K562 (cell line): ENCODE measurements around the gene TMOD2. TPM values are rescaled to one million over a fixed set of nuclear protein-coding genes. Genes with fewer than 3 reads are reported as not detected.

Experiments used
- ATAC-seq: fragments of 200-7000 bp; cut with Tn5 transposase; 3 replicates; pipeline ENCODE4 v1.9.1; 2020; ENCODE audit warnings: moderate library complexity
- BruUV-seq: library from RNA; stranded (reverse); fragments of 400-500 nt; replicated peaks from 2 replicates; lab custom pipeline; 2021; lab: Mats Ljungman, UMichigan
- CTCF ChIA-PET: fragments of 300-600 bp; formaldehyde crosslinking; extraction: SDS; loops from one replicate; lab custom pipeline; 2021; ENCODE audit warnings: low intra/inter-chr PET ratio; lab: Yijun Ruan, JAX
- POLR2A ChIA-PET: fragments of 300-600, 350-650 bp; sonication (Branson Sonifier 250); formaldehyde crosslinking; extraction: SDS; loops from one replicate; lab custom pipeline; 2021; ENCODE audit warnings: antibody characterized with exemption, inconsistent platforms; lab: Yijun Ruan, JAX
- DNase-seq, 4 experiments: peaks; one replicate each; pipeline versions ENCODE4 v3.0.0 to v3.0.0-alpha.2; 2011 to 2018; ENCODE audit warnings: low spot score in 3 of 4, mixed read lengths in 3 of 4; ENCODE audit errors: extremely low read depth in 1 of 4
- FAIRE-seq: peaks from 2 replicates; lab custom pipeline; 2011; peaks lifted over from hg19 to GRCh38; lab: Jason Lieb, UNC
- H2AFZ ChIP-seq: 2 replicates; pipeline ENCODE4 v1.6.0; 2011; ENCODE audit warnings: low read depth, low read length, control low read depth, inconsistent platforms
- H3K27ac ChIP-seq: fragments of 200-600 bp; 3 replicates; pipeline ENCODE4 v1.8.0; 2011; ENCODE audit warnings: low read depth, mild to moderate bottlenecking, control low read depth, inconsistent platforms, low read length, moderate library complexity, mixed read lengths; ENCODE audit errors: extremely low read depth
- H3K27me3 ChIP-seq, 2 experiments: fragments of 300-600 bp in 1 of 2; 2 replicates in 1 of 2; 3 replicates in 1 of 2; pipeline versions ENCODE4 v1.6.0 to v1.8.0; 2011; ENCODE audit warnings: inconsistent platforms in 2 of 2, low read length in 2 of 2, mild to moderate bottlenecking in 1 of 2, mixed read lengths in 1 of 2, moderate library complexity in 1 of 2; ENCODE audit not compliant: control insufficient read depth in 2 of 2, insufficient read depth in 2 of 2
- H3K36me3 ChIP-seq: fragments of 300-600 bp; 3 replicates; pipeline ENCODE4 v1.8.0; 2011; ENCODE audit warnings: mild to moderate bottlenecking, low read length, inconsistent platforms; ENCODE audit not compliant: control insufficient read depth, insufficient read depth
- H3K4me1 ChIP-seq, 2 experiments: fragments of 200-600 bp in 1 of 2; replicated peaks in 1 of 2; 2 replicates in 1 of 2; 3 replicates in 1 of 2; pipeline versions ENCODE4 v1.5.1 to v1.8.0; 2011; ENCODE audit warnings: inconsistent platforms in 2 of 2, low read length in 2 of 2, mild to moderate bottlenecking in 1 of 2, mixed read lengths in 1 of 2, moderate library complexity in 1 of 2; ENCODE audit not compliant: control insufficient read depth in 2 of 2, insufficient read depth in 2 of 2
- H3K4me2 ChIP-seq: 2 replicates; pipeline ENCODE4 v1.6.1; 2011; ENCODE audit warnings: low read length, control low read depth, inconsistent platforms, mixed read lengths; ENCODE audit not compliant: insufficient read depth
- H3K4me3 ChIP-seq: fragments of 200-600 bp; sonication (generic), shearing (Covaris generic); 2 replicates; pipeline ENCODE4 v1.5.1; 2016; ENCODE audit warnings: control low read depth, inconsistent platforms
- H3K79me2 ChIP-seq: fragments of 200-600 bp; 3 replicates; pipeline ENCODE4 v1.8.0; 2011; ENCODE audit warnings: low read length, inconsistent platforms; ENCODE audit not compliant: control insufficient read depth, insufficient read depth
- H3K9ac ChIP-seq, 2 experiments: 2 replicates each; pipeline versions ENCODE4 v1.6.0 to v1.6.1; 2011; ENCODE audit warnings: low read depth in 2 of 2, low read length in 2 of 2, control low read depth in 1 of 2, inconsistent platforms in 1 of 2, mild to moderate bottlenecking in 1 of 2, mixed read lengths in 1 of 2; ENCODE audit not compliant: insufficient read depth in 1 of 2
- H3K9me1 ChIP-seq: one replicate; pipeline ENCODE4 v1.6.0; 2011; ENCODE audit warnings: inconsistent platforms, mild to moderate bottlenecking, low read length, moderate library complexity; ENCODE audit not compliant: control insufficient read depth, insufficient read depth
- H3K9me3 ChIP-seq: replicated peaks from 2 replicates; pipeline ENCODE4 v1.5.1; 2011; ENCODE audit warnings: low read depth, low read length, inconsistent platforms; ENCODE audit not compliant: control insufficient read depth, insufficient read depth
- H4K20me1 ChIP-seq: replicated peaks from 2 replicates; pipeline ENCODE4 v1.6.1; 2011; ENCODE audit warnings: low read length, inconsistent platforms, mixed read lengths; ENCODE audit not compliant: control insufficient read depth, insufficient read depth
- C11orf30 ChIP-seq: fragments of 450-650 bp; IDR thresholded peaks from 2 replicates; pipeline ENCODE4 v1.6.1; 2016; ENCODE audit warnings: low read depth, mild to moderate bottlenecking
- DEAF1 ChIP-seq: fragments of 450-650 bp; formaldehyde crosslinking; IDR thresholded peaks from 2 replicates; pipeline ENCODE4 v1.4.0; 2020; ENCODE audit warnings: mild to moderate bottlenecking, moderate library complexity
- ETS2 ChIP-seq: IDR thresholded peaks from 2 replicates; pipeline ENCODE4 v1.6.1; 2016; ENCODE audit warnings: borderline replicate concordance, missing genetic modification characterization, mild to moderate bottlenecking, moderate library complexity, missing compliant biosample characterization; ENCODE audit not compliant: poor library complexity, severe bottlenecking
- ETV1 ChIP-seq: fragments of 450-650 bp; conservative IDR thresholded peaks from 2 replicates; pipeline ENCODE4 v1.6.1; 2016; ENCODE audit warnings: missing genetic modification characterization, control low read depth, low read depth, missing compliant biosample characterization
- MAFF ChIP-seq: IDR thresholded peaks from 2 replicates; pipeline ENCODE4 v1.6.1; 2012; ENCODE audit warnings: low read length, improper control_type of control experiment
- RAD21 ChIP-seq, 2 experiments: fragments of 250-450 bp in 1 of 2; fragments of 450-650 bp in 1 of 2; sonication (Bioruptor Pico) in 1 of 2; formaldehyde crosslinking in 1 of 2; IDR thresholded peaks in 1 of 2; conservative IDR thresholded peaks in 1 of 2; 2 replicates each; pipeline versions ENCODE4 v1.4.0 to v1.8.0; 2020 to 2022; ENCODE audit warnings: mild to moderate bottlenecking in 2 of 2, moderate library complexity in 1 of 2
- RBM25 ChIP-seq: fragments of 200-400 bp; formaldehyde crosslinking; IDR thresholded peaks from 2 replicates; pipeline ENCODE4 v1.6.1; 2018; ENCODE audit warnings: low read length, low read depth, moderate library complexity; ENCODE audit not compliant: severe bottlenecking
- RBM39 ChIP-seq: fragments of 200-400 bp; formaldehyde crosslinking; optimal IDR thresholded peaks from 2 replicates; pipeline ENCODE3; 2018; ENCODE audit warnings: low read depth, low read length
- STAG1 ChIP-seq: sonication (generic); formaldehyde crosslinking; IDR thresholded peaks from 2 replicates; pipeline ENCODE4 v1.5.0; 2020; ENCODE audit warnings: missing genetic modification reagents, borderline replicate concordance
- ZNF212 ChIP-seq: fragments of 450-650 bp; formaldehyde crosslinking; IDR thresholded peaks from 2 replicates; pipeline ENCODE4 v1.4.0; 2020; ENCODE audit warnings: mild to moderate bottlenecking
- ZNF24 ChIP-seq: fragments of 450-650 bp; IDR thresholded peaks from 2 replicates; pipeline ENCODE4 v1.6.1; 2016
- ZNF592 ChIP-seq: fragments of 450-650 bp; IDR thresholded peaks from 2 replicates; pipeline ENCODE4 v1.6.1; 2017; ENCODE audit warnings: antibody characterized with exemption, mild to moderate bottlenecking
- WGBS: fragments of 100-300 bp; shearing (Covaris generic); methylation state at CpG from one replicate; pipeline ENCODE4 v1.1.6; 2016; ENCODE audit warnings: low coverage, mixed read lengths; ENCODE audit not compliant: insufficient coverage; ENCODE audit errors: missing lambda C conversion rate; 5-methylcytosine and 5-hydroxymethylcytosine counted together
- in situ Hi-C: fragments of 300-500 bp; cut with MboI; formaldehyde crosslinking; loops from 4 replicates; pipeline ENCODE4 v1.15.0; 2018; ENCODE audit warnings: inconsistent platforms, mixed read lengths
- intact Hi-C: fragments of 100-400 bp; cut with micrococcal nuclease; formaldehyde crosslinking; loops from 2 replicates; pipeline ENCODE4 v1.14.2; 2022
- polyA plus RNA-seq, 8 experiments: library from polyadenylated mRNA; depleted of rRNA in 4 of 8; stranded (reverse) in 5 of 8; unstranded in 3 of 8; fragments of >200 nt; fragmentation: Nextera tagmentation in 2 of 8; fragmentation: Illumina TruSeq in 1 of 8; extraction: Ambion mirVana in 2 of 8; extraction: Trizol in 1 of 8; gene quantifications; 2 replicates each; pipeline versions ENCODE4 v1.2.1 to v1.2.3, GENCODE V29; 2011 to 2014; ENCODE audit warnings: inconsistent platforms in 1 of 8, missing spikeins in 1 of 8
- total RNA-seq, 7 experiments: library from RNA; depleted of rRNA in 6 of 7; stranded (reverse); fragments of >200 nt in 6 of 7; fragmentation: Illumina TruSeq in 2 of 7; extraction: Trizol in 2 of 7; gene quantifications; 2 replicates each; pipeline versions ENCODE4 v1.2.1 to v1.2.3, GENCODE V29; 2011 to 2021; ENCODE audit warnings: low replicate concordance in 1 of 7

Gene TMOD2
- total and polyA plus RNA-seq, 9 of the 15 experiments (the other 6 are each of a cell fraction or from before 2014, with no cell fraction given): 0.49 to 3.8 (median 3.0) TPM

- Histone ChIP-seq H3K4me3 (no peak overlapping the region), H3K9me3 (no peaks in the 10 kb centered on the region), H4K20me1 (no peaks in the 10 kb centered on the region), H3K4me1 (peaks cover 0 to 3% of the 10 kb centered on the region in 2 experiments; a peak in 1 of 5 replicates), H3K9me1 (no peaks in the 10 kb centered on the region), H3K9ac (no peak overlapping the region), H3K36me3 (peaks cover 17% of the 10 kb centered on the region; the same call in 2 of the 3 replicates), H2AFZ (peak overlapping the region; percentile 42; the same call in 1 of the 2 replicates), H3K4me2 (no peak overlapping the region), H3K79me2 (no peaks in the 10 kb centered on the region), H3K27me3 (no peaks in the 10 kb centered on the region), H3K27ac (no peak overlapping the region)
- ChIA-PET POLR2A (interaction anchor here (0.6 to 2.5 kb wide), 13 partner anchors 11 to 810 kb away, joined by 3 to 12 read pairs (median 4); partner anchors contain the start of gene LYSMD2), CTCF (interaction anchor here (0.6 to 3.7 kb wide), 7 partner anchors 94 to 395 kb away, joined by 3 to 106 read pairs (median 3); partner anchors contain the start of gene DMXL2)
- ATAC-seq (peak; percentile 95), DNase-seq (peak; percentile 47 to 77 (median 64)), FAIRE-seq (no peak)
- 35% methylated on average over 11 of the region's 11 CpGs for WGBS
- in situ Hi-C loops: no loop called here
- intact Hi-C loops: loop anchor here (1.0 to 10.0 kb wide), 3 partner anchors 39 to 241 kb away; partner anchors contain the start of gene LYSMD2
- no TSS peak for BruUV-seq
- no peak for TF ChIP-seq ZNF212 (CRISPR knock-in tag)
- TF ChIP-seq DEAF1 (CRISPR knock-in tag): peak; percentile 81
- TF ChIP-seq ETV1: 0 out of 2 replicates have a peak, but pooled peaks have one; percentile 10
- TF ChIP-seq STAG1 (CRISPR knock-in tag): peak; percentile 85; the same call in 1 of the 2 replicates
- TF ChIP-seq ETS2 (tag): no peak
- peak; percentile 92 to 98 for TF ChIP-seq RAD21 (CRISPR knock-in tag; conservative IDR thresholded peaks at IDR 0.05 in 1 of 2, IDR thresholded peaks at IDR 0.05 in 1 of 2)
- no peak for TF ChIP-seq RBM39
- TF ChIP-seq ZNF24: peak; percentile 83
- peak; percentile 91 for TF ChIP-seq MAFF
- 0 out of 2 replicates have a peak, but pooled peaks have one; percentile 40 for TF ChIP-seq ZNF592
- TF ChIP-seq RBM25: no peak
- TF ChIP-seq C11orf30: peak; percentile 94
Observed at GRCh38 chr15:51775967-51776816, 24.8 kb downstream of the TMOD2 start.
